Measurements from ENCODE around the gene PLA2G5.

- TF ChIP-seq CTCF (IDR thresholded peaks at IDR 0.05; ENCODE audit: insufficient read depth, low read depth, low read length): no peak
- no peak for TF ChIP-seq EZH2 (IDR thresholded peaks at IDR 0.05; ENCODE audit: insufficient read depth, low read length)
These were observed 20.6 kb downstream of the PLA2G5 start for GRCh38 chr1:20090641-20091040.

All from astrocyte (in vitro differentiated cells and primary cell).